Measurements from ENCODE around the gene OTOGL.

The OTOGL gene

GRCh38 chr12:80086025-80086424 lies 13.3 kb upstream of the OTOGL start:
- H3K4me1 ChIP-seq = no peaks in the 10 kb centered on the region
- no peak for DNase-seq
- H3K4me3 ChIP-seq (ENCODE audit: low read depth, low read length) = no peak overlapping the region
- H3K36me3 ChIP-seq = no peaks in the 10 kb centered on the region
- TF ChIP-seq CTCF (IDR thresholded peaks at IDR 0.05; ENCODE audit: low read depth, low read length) = no peak
- H3K27me3 ChIP-seq = peaks cover 4% of the 10 kb centered on the region
- H3K9me3 ChIP-seq = no peaks in the 10 kb centered on the region

- H3K27me3 ChIP-seq = peaks cover 4% of the 10 kb centered on the region
- H3K4me3 ChIP-seq (ENCODE audit: low read depth, low read length) = no peak overlapping the region
- no peak for DNase-seq
- no peak for TF ChIP-seq CTCF (IDR thresholded peaks at IDR 0.05; ENCODE audit: low read depth, low read length)
- no peaks in the 10 kb centered on the region for H3K9me3 ChIP-seq
- no peaks in the 10 kb centered on the region for H3K36me3 ChIP-seq
- no peaks in the 10 kb centered on the region for H3K4me1 ChIP-seq
These were observed 11.7 kb upstream of the OTOGL start for GRCh38 chr12:80087486-80088213.

GRCh38 chr12:80100591-80100990 lies 1.3 kb downstream of the OTOGL start:
- no peaks in the 10 kb centered on the region for H3K36me3 ChIP-seq
- no peak for TF ChIP-seq CTCF (IDR thresholded peaks at IDR 0.05; ENCODE audit: low read depth, low read length)
- DNase-seq = no peak
- peaks cover 4% of the 10 kb centered on the region for H3K27me3 ChIP-seq
- no peaks in the 10 kb centered on the region for H3K9me3 ChIP-seq
- no peaks in the 10 kb centered on the region for H3K4me1 ChIP-seq
- no peak overlapping the region for H3K4me3 ChIP-seq (ENCODE audit: low read depth, low read length)

- Histone ChIP-seq H3K4me3 (ENCODE audit: low read depth, low read length) (no peak overlapping the region), H3K9me3 (no peaks in the 10 kb centered on the region), H3K36me3 (no peaks in the 10 kb centered on the region), H3K4me1 (no peaks in the 10 kb centered on the region), H3K27me3 (peaks cover 4% of the 10 kb centered on the region)
- DNase-seq = no peak
- no peak for TF ChIP-seq CTCF (IDR thresholded peaks at IDR 0.05; ENCODE audit: low read depth, low read length)
These were observed 1.8 kb downstream of the OTOGL start for GRCh38 chr12:80101126-80101525.

- no peaks in the 10 kb centered on the region for H3K9me3 ChIP-seq
- peaks cover 4% of the 10 kb centered on the region; the same call in 1 of the 2 replicates for H3K27me3 ChIP-seq
- no peak for TF ChIP-seq CTCF (IDR thresholded peaks at IDR 0.05; ENCODE audit: low read depth, low read length)
- H3K36me3 ChIP-seq = no peaks in the 10 kb centered on the region
- no peaks in the 10 kb centered on the region for H3K4me1 ChIP-seq
- no peak for DNase-seq
- H3K4me3 ChIP-seq (ENCODE audit: low read depth, low read length) = no peak overlapping the region
These were observed 7.9 kb downstream of the OTOGL start for GRCh38 chr12:80107221-80107620.

- no peaks in the 10 kb centered on the region for H3K36me3 ChIP-seq
These were observed 17.4 kb downstream of the OTOGL start for GRCh38 chr12:80116735-80117134.

More at GRCh38 chr12:80116735-80117134, 17.4 kb downstream of the OTOGL start:
- DNase-seq = no peak
- no peaks in the 10 kb centered on the region for H3K4me1 ChIP-seq
- no peak overlapping the region for H3K4me3 ChIP-seq (ENCODE audit: low read depth, low read length)
- H3K27me3 ChIP-seq = no peaks in the 10 kb centered on the region
- no peaks in the 10 kb centered on the region for H3K9me3 ChIP-seq
- no peak for TF ChIP-seq CTCF (IDR thresholded peaks at IDR 0.05; ENCODE audit: low read depth, low read length)
